SU-DHL-6 (cell line): ENCODE data around the gene NME7.

ENCODE experiments used
- H2AFZ ChIP-seq: fragments of 200-600 bp; sonication (generic); 2 replicates; pipeline ENCODE4 v1.6.1; 2014; ENCODE audit warnings: low read depth, mild to moderate bottlenecking, moderate library complexity, mixed read lengths, antibody characterized with exemption, low read length; ENCODE audit not compliant: severe bottlenecking
- H3F3A ChIP-seq: fragments of 200-600 bp; shearing (Covaris generic); 2 replicates; pipeline ENCODE4 v1.6.0; 2016; ENCODE audit warnings: antibody characterized with exemption, mild to moderate bottlenecking; ENCODE audit not compliant: insufficient read depth
- H3K27ac ChIP-seq: fragments of 200-600 bp; sonication (generic); 2 replicates; pipeline ENCODE4 v1.5.1; 2016; ENCODE audit warnings: low read depth, mild to moderate bottlenecking, low read length, moderate library complexity, mixed read lengths
- H3K27me3 ChIP-seq: fragments of 200-600 bp; sonication (generic), shearing (Covaris generic); 2 replicates; pipeline ENCODE4 v1.6.0; 2014; ENCODE audit warnings: mild to moderate bottlenecking, low read length
- H3K36me3 ChIP-seq: fragments of 200-600 bp; sonication (generic); 2 replicates; pipeline ENCODE4 v1.6.1; 2014; ENCODE audit warnings: mild to moderate bottlenecking, low read length, mixed read lengths
- H3K4me2 ChIP-seq: fragments of 300-600, 200-600 bp; shearing (Covaris generic), sonication (generic); 2 replicates; pipeline ENCODE4 v1.6.0; 2014; ENCODE audit warnings: low read length, low read depth, mild to moderate bottlenecking; ENCODE audit not compliant: poor library complexity, severe bottlenecking
- H3K4me3 ChIP-seq: fragments of 200-600 bp; sonication (generic); 2 replicates; pipeline ENCODE4 v1.5.1; 2014; ENCODE audit warnings: antibody characterized with exemption, low read length, mild to moderate bottlenecking, mixed read lengths; ENCODE audit not compliant: insufficient read depth, poor library complexity, severe bottlenecking
- H3K79me2 ChIP-seq: fragments of 200-600 bp; sonication (generic); 2 replicates; pipeline ENCODE4 v1.6.1; 2014; ENCODE audit warnings: mild to moderate bottlenecking, low read length, moderate library complexity; ENCODE audit not compliant: insufficient read depth
- H3K9ac ChIP-seq: fragments of 200-600 bp; sonication (generic); 2 replicates; pipeline ENCODE4 v1.7.0; 2014; ENCODE audit warnings: mild to moderate bottlenecking, low read length
- H3K9me2 ChIP-seq: fragments of 200-600 bp; sonication (generic); replicated peaks from 2 replicates; pipeline ENCODE4 v1.6.1; 2014; ENCODE audit warnings: low read length; ENCODE audit not compliant: insufficient read depth
- H3K9me3 ChIP-seq: fragments of 200-600 bp; sonication (generic); 2 replicates; pipeline ENCODE4 v1.6.1; 2014; ENCODE audit warnings: low read length, mixed read lengths; ENCODE audit not compliant: insufficient read depth
- H4K20me1 ChIP-seq: fragments of 200-600 bp; sonication (generic); 2 replicates; pipeline ENCODE4 v1.6.1; 2014; ENCODE audit warnings: low read depth, mild to moderate bottlenecking, antibody characterized with exemption, low read length, moderate library complexity, mixed read lengths
- EZH2phosphoT487 ChIP-seq: fragments of 200-600 bp; sonication (generic), shearing (Covaris generic); conservative IDR thresholded peaks from 2 replicates; pipeline ENCODE4 v1.6.1; 2018; ENCODE audit warnings: mild to moderate bottlenecking, antibody characterized with exemption, low read length, moderate library complexity, mixed read lengths
- TF ChIP-seq, protein P1 (sequence below): fragments of 200-600 bp; sonication (generic); IDR thresholded peaks from one replicate; pipeline ENCODE4 v1.5.1; 2017; ENCODE audit warnings: antibody characterized with exemption, mild to moderate bottlenecking, low read length, moderate library complexity; ENCODE audit not compliant: insufficient read depth, poor library complexity, severe bottlenecking

The NME7 gene

DNA sequence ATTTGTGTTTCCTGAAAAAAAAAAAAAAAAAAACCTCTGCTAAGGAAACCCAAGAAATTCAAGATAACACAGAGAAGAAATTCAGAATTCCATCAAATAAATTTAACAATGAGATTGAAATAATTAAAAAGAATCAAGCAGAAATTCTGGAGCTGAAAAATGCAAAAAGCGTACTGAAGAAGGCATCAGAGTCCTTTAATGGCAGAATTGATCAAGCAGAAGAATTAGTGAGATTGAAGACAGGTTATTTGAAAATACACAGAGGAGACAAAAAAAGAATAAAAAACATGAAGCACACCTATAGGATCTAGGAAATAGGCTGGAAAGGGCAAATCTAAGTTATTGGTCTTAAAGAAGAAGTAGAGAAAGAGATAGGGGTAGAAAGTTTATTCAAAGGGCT is 38.2 kb downstream of the NME7 start:
- Histone ChIP-seq H3K9me2 (no peaks in the 10 kb centered on the region), H3K9ac (no peak overlapping the region)

DNA sequence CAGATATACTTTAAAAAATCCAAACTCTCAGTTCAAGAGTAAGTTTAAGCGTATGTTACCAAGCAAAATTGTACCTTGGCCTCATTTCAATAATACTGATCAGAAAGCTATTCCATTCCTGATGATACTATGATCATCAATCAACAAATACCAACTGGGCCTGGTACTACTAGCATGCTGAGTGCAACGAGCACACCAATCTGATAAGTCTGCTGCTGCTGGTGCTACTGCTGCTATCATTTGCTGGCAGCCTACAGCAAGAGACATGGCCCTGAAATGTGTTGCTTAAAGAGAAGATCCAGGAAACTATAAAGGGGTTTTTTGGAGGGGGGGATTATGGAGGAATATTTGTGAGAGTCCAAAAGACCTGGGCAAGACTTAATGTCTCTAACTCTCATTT is 39.7 kb downstream of the NME7 start:
- H3F3A ChIP-seq = no peaks in the 10 kb centered on the region
- H4K20me1 ChIP-seq = no peaks in the 10 kb centered on the region; the same call in 1 of the 2 replicates
- no peak overlapping the region for H3K27ac ChIP-seq
- no peaks in the 10 kb centered on the region for H3K27me3 ChIP-seq
- H3K9me3 ChIP-seq = no peaks in the 10 kb centered on the region
- no peaks in the 10 kb centered on the region for H3K9me2 ChIP-seq
- TF ChIP-seq EZH2phosphoT487 = no peak
- TF ChIP-seq, protein P1, sequence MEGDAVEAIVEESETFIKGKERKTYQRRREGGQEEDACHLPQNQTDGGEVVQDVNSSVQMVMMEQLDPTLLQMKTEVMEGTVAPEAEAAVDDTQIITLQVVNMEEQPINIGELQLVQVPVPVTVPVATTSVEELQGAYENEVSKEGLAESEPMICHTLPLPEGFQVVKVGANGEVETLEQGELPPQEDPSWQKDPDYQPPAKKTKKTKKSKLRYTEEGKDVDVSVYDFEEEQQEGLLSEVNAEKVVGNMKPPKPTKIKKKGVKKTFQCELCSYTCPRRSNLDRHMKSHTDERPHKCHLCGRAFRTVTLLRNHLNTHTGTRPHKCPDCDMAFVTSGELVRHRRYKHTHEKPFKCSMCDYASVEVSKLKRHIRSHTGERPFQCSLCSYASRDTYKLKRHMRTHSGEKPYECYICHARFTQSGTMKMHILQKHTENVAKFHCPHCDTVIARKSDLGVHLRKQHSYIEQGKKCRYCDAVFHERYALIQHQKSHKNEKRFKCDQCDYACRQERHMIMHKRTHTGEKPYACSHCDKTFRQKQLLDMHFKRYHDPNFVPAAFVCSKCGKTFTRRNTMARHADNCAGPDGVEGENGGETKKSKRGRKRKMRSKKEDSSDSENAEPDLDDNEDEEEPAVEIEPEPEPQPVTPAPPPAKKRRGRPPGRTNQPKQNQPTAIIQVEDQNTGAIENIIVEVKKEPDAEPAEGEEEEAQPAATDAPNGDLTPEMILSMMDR = no peak
- no peak overlapping the region for H3K9ac ChIP-seq
- no peak overlapping the region for H2AFZ ChIP-seq
- H3K4me2 ChIP-seq = no peak overlapping the region
- H3K36me3 ChIP-seq = no peaks in the 10 kb centered on the region
- H3K79me2 ChIP-seq = no peaks in the 10 kb centered on the region
- H3K4me3 ChIP-seq = no peak overlapping the region

More for the DNA sequence above, 38.2 kb downstream of the NME7 start:
- H3K36me3 ChIP-seq = no peaks in the 10 kb centered on the region
- H3K4me2 ChIP-seq = no peak overlapping the region
- H3F3A ChIP-seq = no peaks in the 10 kb centered on the region
- no peak overlapping the region for H2AFZ ChIP-seq
- H3K79me2 ChIP-seq = no peaks in the 10 kb centered on the region
- no peaks in the 10 kb centered on the region; the same call in 1 of the 2 replicates for H4K20me1 ChIP-seq
- TF ChIP-seq, protein P1 = no peak
- TF ChIP-seq EZH2phosphoT487 = no peak
- no peaks in the 10 kb centered on the region for H3K27me3 ChIP-seq
- no peak overlapping the region for H3K4me3 ChIP-seq
- no peak overlapping the region for H3K27ac ChIP-seq
- H3K9me3 ChIP-seq = no peaks in the 10 kb centered on the region

DNA sequence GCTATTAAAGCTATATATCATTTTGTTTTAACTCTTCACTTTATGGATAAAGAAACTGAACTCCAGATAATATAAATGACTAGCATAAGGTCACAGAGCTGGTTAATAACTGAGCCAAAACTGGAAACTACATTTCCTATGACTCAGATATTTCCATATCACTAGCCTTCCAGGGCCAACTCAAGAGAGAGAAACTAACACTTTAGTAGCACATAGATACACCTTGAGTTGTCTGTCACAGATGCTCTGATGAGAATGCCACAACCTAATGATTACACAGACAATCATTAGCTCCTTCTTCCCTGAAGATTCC is 40.7 kb downstream of the NME7 start:
- Histone ChIP-seq H3K9me2 (no peaks in the 10 kb centered on the region), H2AFZ (no peak overlapping the region), H4K20me1 (no peaks in the 10 kb centered on the region; the same call in 1 of the 2 replicates), H3F3A (no peaks in the 10 kb centered on the region), H3K9me3 (no peaks in the 10 kb centered on the region), H3K36me3 (no peaks in the 10 kb centered on the region), H3K79me2 (no peaks in the 10 kb centered on the region), H3K9ac (no peak overlapping the region), H3K4me2 (no peak overlapping the region), H3K27me3 (no peaks in the 10 kb centered on the region), H3K4me3 (no peak overlapping the region), H3K27ac (no peak overlapping the region)
- TF ChIP-seq EZH2phosphoT487 = no peak
- TF ChIP-seq, protein P1 = no peak
